ENCODE measurements around the gene PDE4D.
"Not testable (repeated sequence)": the region's sequence is repeated elsewhere in the genome, so short reads cannot be mapped to it uniquely, and the experiment has no call there.

The PDE4D gene

DNA sequence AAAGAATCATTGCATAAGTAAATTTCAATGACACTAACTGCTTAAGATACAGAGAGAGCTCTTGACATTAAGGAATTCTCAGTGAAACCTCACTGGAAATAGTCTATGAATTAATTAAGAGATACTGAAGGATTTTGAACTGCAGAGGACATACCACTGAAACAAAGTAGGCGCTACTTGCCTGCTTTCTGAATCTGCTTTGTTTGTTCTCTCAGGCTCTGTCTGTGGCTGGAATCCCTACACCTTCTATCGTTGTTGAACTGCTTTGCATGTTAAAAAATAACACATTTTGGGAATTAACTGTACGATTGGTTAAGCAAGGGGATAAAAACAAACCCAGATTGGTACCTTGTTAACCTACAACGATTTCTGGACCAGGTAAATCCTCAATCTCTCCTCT lies 435.2 kb downstream of the PDE4D start:
- no peak for DNase-seq

DNA sequence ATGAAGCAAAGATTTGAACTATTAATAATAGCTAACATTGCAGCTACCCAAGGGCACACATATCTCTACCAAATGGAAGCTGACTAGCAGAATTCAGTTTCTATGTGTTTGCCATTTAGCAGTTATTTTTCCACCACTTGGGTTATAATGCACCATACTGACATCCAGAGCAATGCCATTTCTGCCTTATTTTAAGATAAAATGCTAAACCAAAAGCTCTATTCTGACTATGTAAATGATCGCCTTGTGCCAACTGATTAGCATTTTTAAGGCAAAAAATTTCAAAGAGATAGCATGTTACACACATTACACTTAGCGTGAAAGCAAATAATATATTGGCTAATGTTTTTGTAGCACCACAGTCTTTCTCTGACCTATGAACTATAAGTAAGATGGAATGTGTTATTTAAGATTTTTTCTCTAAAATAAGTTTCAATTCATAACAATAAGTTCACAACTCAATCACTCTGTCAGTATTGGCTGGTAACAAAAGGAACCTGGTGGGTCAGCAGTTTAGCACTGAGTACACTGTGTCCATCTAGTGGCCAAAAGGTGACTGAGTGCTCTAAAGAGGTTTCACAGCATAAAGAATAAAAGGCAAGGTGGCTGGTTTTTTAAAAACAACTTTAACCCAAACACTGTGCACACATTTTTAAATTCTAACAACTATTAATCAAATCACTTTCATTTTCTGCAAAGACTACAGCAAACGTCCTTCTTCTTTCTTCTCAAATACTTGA lies 443.5 kb downstream of the PDE4D start:
- no peak for DNase-seq

DNA sequence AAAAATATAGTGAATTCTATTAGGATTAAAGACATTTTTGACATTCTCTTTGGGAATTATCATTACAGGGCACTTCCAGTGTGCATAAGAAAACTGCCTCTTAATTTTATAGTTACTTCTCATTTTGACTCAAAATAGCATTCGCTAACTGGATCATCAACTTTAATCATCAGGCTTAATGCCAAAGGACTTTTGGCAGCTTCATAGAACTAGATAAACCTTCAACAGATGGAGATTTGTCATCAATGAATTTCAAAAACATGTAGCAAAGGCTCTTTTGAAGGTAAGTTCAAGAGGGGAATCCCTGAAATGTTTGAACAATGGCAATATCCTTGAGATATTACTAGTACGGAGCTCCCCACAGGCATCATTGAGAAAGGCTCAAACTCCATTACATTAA lies 447.2 kb downstream of the PDE4D start:
- no peak for DNase-seq

DNA sequence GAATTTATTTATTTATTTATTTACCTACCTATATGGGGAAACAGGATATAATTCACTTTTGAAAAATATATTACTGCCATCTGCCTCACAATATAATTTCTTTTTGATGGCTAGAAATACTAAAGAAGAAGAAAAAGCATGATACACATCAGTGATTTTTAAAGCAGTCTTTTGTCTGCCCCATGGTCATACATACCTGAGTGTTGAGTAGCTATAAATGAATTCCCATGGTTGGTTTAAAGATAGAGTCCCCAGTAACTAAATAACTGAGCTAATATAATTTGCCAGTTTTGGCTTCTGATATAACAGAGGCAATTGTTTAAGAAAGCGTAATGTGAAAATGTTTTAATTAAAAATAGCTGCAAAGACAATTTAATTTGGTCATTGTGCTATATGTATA lies 447.8 kb downstream of the PDE4D start:
- DNase-seq, result no peak

DNA sequence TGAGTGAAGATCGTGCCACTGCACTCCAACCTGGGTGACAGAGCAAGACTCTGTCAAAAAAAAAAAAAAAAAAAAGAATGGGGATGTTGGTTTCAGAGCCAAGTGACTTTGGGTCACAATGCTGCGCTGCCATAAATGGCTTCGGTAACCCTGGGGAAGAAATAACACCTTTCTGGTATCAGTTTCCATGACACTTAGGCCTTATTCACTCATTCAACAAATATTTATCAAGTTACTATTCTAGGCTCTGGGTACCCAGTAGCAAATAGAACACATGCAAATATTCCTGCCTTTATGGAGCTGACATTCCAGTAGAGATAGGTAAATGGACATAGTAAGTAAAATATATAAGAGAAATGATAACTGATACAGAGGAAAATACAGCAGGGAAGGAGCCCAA lies 454.2 kb downstream of the PDE4D start:
- no peak for DNase-seq

DNA sequence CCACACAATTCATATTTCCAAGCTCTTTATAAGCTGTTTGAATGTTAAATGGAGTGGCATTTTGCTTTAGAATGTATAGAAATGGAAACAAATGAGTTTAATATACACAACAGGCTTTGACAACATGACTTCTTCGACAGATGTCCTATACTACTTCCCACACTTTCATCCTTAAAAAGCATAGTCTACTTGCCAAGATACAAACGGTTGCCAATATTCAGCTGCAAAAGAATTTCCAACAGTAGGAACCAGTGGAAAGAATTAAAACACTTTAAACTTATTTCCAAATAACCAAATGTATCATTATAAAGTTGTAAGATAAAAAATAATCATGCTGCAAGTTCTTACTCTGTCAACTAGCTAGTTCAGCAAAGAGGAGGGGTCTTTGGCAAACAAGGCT lies 456.4 kb downstream of the PDE4D start:
- DNase-seq, result no peak

DNA sequence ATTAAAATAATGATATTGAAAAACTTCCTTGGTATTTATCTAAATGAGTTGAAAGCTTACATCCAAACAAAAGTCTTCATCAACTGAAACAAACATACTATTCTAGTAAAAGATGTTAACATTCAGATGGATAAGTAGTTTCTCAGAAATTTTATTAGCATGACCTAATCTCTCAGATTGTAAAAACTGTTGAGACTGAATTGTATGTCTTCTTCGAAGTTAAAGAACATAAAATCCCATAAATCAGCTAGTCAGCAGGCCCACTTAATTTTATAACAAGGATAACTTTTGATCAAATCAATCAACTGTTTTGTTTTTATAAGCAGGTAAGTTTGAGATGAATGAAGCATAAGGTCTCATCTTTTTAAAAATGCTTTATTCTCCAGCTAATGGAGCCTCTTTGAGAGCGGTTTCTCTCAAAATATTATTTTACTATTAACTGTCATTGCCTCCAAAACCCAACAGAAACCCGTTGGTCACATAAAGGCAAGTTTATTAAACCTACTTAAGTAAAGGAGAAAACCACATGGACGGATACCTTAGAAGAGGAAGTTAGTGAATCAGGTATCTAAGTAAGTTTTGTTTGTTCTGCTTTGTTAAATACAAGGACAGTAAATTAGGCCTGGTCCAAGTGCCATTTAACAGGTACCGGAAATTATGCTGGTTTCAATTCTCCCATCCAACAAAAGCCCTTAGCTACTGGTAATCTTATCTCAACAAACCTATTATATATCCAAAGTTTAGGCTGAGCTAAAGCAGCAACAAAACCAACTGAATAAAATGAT lies 457.0 kb downstream of the PDE4D start:
- no peak for DNase-seq

DNA sequence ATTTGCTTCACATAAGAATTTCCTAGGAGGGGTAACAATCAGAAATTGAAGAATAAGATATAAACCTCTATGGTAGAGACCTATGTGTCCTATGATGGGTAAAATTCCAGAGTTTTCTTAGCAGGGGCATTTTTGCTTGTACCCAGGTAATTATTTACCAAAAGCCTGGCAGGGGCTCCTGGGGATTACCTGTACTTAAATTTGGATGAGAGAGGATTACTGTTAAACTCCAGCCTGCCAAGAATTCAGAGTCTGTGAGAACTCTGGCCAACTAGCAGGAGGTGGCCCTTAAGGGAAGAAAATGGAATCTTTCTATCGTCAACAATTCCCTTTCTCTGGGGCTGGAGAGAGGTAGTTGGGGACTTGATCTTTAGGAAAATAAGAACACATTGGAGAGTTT lies 460.4 kb downstream of the PDE4D start:
- DNase-seq, result no peak

DNA sequence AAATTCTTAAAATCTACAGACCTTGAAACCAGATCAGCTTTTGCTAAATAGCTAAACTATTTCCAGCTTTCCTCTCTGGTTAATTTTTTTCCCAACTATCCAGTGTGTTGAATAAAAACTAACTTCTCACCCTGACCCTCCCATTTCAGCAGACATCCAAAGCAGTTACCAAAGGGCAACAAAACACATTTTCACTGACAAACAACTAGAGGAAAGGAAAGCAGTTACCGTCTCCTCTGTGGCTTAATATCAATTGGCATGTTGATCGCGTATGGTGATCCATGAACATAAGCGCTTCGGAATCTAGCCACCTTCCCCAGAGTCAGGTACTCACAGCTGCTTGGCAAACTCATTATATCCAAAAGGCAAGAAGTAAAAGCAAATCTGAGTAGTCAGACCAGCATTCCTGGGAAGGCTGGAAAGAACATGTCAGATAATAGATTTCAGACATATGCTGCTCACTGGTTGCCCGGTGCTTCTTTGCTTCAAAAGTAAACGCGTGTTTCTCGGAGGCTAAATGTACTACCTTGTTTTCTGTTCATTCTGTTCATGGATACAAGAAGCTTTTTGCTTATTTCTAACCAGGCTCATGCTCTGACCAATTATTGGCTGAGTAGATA lies 463.4 kb downstream of the PDE4D start:
- DNase-seq, result no peak

DNA sequence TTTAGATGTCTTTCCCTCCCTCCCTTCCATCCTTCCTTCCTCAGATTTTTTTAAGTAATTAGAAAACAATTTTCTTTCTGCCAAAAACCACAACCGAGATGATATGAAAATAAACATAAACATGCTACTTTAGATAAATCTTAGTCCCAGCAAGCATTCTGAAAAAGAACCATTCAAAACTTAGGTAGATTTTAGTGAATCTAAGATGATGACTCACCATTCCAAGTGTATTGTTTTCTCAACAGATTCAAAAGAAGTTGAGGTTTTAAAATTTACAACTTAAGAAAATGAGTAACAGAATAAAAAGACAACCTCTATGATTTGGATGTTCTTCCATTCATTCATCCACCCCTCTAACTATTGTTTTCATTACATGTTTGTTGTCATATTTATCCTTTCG lies 465.1 kb downstream of the PDE4D start:
- no peak for DNase-seq

DNA sequence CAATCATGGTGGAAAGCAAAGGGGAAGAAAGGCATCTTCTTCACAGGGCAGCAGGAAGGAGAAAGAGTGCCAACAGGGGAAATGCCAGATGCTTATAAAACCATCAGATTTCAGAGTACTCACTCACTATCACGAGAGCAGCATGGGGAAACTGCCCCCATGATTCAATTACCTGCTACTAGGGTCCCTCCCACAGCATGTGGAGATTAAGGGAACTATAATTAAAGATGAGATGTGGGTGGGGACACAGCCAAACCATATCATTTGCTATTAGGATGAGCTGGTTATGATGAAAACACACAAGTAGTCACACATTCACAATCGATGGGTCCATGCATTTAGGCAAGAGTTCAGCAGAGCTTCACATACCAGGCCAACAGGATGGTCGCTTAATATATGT lies 469.0 kb downstream of the PDE4D start:
- no peak for DNase-seq

DNA sequence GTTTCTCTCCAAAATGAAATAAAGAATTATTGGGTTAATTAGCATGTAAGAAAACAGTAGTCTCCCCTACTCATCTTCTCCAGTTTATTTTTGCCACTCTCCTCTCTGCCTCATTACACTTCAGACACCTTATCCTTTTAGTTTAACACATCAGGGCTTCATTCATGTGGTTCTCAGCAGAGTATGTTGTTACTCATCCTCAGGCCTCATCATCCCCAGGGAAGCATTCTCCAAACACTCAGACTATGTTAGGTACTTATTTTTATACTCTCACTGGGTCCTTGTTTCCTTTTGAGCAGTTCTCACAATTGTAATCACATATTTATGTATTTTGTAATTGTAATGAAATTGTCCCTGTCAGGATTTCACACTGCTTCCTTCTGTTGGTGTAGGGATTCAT lies 470.5 kb downstream of the PDE4D start:
- DNase-seq, result no peak

DNA sequence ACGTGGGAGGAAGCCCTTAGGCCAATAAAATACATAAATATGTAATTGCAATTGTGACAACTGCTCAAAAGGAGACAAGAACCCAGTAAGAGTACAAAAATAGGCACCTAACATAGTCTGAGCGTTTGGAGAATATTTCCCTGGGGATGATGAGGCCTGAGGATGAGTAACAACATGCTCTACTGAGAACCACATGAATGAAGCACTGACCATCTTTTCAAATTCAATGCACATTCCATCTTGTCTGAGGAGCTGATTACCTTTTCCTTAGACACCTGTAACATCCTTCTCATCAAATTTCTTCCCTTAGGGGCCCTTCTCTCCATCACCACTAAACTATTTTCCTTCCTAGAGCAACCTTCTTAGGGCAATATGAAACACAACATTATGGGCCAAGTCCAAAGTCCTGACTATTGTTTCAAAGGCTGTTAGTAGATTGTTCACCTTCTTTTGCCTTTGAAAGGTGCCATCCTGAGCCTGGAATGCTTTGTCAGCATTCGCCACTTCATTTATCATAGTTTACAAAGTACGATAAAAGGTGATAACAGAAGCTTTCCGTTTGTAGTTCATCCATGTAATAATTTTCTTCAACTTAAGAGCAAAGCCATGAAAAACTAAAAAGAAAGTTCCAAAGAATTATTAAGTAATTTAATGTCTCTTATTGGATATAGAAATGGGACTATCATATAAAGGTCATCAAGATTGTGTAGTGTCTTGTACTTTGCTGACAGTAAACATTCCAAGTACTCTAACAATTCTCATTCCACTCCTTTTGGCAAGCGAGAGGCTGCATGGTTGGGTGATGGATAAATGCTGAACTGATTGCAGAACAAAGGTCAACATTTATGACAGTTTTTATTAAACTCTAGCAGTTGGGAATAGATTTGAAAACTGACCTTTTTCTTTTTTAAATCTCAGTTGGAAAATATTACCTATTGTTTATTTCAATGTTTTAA lies 471.3 kb downstream of the PDE4D start:
- no peak for DNase-seq

DNA sequence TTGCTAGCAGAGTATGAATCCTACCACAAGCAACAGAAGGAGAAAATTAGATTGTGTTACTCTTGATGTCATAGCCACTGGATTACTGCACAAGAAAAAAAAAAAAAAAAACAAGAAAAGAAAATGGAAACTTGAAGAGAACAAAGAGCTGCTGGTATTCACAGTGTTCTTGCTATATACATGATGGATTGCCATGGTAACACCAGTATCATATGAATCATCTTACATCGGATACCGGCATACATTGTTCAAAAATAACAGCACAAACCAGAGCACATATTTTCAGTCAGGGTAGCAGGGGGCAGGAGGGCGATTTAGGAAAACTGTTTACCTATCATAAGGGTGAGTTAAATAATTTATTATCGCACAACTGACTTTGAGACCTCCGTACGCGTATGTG lies 472.9 kb downstream of the PDE4D start:
- no peak for DNase-seq

DNA sequence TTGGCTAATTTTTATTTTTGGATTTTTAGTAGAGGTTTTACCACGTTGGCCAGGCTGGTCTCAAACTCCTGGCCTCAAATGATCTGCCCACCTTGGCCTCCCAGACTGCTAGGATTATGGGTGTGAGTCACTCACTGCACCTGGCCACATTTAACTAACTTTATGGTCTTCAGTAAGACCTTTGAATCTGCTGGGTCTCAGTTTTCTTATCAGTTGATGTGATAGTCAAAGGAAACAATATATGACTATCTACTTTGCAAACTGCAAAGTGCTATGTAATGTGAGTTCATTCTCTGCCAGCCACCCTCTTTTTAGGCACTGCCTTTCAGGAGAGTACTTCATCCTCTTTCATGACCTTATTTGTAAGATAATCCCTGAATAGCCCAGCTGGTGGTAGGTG lies 474.7 kb downstream of the PDE4D start:
- peak; percentile 37 for DNase-seq

DNA sequence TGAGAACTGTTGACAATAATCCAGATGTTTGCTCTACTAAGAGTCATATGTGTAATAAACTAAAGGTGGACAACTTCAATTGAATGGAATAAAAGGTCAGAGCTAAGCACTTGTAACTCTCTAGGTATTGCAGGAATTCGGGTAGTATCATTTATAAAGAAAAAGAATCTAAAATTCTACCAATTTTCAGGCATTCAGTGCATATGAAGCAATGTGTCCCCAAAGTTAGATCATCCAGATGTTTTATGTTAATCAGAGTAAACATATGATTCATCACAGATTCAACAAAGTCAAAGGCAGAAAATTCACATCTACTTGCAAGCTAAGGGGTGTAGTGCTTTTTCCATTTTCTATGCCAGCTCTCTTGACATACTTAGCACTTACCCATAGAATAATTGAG lies 477.1 kb downstream of the PDE4D start:
- no peak for DNase-seq

DNA sequence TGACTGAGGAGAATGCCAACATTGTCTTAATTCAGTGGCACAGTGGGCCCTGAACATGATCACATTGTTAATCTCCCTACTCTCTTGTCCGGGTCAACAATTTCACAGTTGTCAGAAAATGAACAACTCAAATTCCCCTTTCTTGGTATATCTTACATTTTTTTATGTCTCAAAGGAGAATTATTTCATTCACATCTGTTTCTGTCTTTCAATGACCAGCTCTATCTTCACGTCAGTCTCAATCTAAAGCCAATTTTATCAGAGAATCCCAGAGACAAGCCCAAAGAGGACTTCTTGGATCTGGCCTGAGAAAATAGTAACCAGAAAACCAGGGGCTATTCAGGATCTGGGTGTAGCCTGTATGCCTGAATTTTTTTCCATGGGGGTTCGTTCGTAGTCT lies 477.5 kb downstream of the PDE4D start:
- no peak for DNase-seq

DNA sequence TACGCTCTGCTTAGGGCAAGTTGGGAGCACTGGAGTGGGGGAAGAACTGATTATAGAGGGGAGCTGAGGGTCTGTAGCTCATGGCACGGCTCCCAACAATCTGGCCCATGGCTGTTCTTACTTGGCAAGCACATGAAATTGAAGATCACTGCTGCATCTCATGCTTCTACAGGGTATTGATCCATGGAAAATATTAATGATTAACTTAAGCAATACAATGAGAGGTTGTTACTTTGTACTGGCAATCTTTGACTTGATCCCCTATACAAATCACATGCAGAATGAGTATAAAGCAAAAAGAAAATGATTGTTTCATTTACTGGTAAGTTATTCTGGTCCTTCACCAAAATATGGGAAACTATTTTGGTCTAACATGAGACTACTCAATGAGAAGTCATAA lies 481.1 kb downstream of the PDE4D start:
- DNase-seq, result no peak

DNA sequence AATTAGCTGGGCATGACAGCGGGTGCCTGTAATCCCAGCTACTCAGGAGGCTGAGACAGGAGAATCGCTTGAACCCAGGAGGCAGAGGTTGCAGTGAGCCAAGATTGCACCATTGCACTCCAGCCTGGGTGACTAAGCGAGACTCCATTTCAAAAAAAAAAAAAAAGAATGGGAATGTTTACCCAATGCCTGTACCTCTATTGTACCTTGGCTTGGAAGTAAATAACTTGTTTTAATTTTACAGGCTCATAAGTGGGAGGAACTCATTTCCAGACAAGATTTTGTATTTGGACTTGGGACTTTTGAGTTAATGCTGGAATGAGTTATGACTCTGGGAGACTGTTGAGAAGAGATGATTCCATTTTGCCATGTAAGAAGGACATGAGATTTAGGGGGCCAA lies 484.5 kb downstream of the PDE4D start:
- DNase-seq, result not testable (repeated sequence)

DNA sequence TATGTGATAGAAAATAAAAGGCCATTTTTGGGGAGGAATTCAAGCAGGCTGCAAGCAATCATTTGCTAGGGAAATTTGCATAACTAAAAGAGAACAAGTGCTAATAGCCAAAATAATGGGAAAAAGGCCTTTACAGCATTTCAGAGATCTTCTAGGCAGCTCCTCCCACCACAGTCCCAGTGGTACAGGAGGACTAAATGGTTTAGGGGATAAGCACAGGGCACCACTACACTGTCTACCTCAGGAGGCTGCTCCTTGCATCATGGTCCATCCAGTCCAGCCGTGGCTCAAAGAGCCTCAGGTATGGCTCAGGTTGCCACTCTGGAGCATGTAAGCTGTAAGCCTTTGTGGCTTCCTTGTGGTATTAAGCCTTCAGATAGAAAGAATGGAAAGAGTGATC lies 485.6 kb downstream of the PDE4D start:
- no peak for DNase-seq

DNA sequence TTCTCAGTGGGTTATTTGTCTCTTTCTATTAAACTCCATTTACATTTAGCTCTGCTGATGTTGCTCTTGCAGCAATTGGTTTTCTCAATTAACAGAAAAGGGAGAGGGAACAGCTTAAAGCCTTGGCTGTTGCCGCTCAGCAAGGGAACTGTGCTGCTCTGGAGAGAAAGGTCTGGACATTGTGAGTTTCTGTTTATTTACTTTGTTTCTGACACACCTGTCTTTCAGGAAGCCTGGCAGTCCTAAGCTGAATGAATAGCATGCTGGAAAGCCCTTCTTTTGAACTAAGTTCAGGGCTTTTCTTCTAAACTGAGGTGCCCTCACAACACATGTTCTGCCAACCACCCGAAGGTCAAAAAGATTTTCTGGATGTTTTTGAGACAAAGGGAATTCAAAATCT lies 491.9 kb downstream of the PDE4D start:
- no peak for DNase-seq

DNA sequence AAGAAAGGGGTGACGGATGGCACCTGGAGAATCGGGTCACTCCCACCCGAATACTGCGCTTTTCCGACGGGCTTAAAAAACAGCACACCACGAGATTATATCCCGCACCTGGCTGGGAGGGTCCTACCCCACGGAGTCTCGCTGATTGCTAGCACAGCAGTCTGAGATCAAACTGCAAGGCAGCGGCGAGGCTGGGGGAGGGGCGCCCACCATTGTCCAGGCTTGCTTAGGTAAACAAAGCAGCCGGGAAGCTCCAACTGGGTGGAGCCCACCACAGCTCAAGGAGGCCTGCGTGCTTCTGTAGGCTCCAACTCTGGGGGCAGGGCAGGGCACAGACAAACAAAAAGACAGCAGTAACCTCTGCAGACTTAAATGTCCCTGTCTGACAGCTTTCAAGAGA lies 498.6 kb downstream of the PDE4D start:
- not testable (repeated sequence) for DNase-seq
